WTC11 (cell line): ENCODE measurements around the gene PSME4.

Source experiments
- CREB1 ChIP-seq: sonication (generic); formaldehyde crosslinking; IDR thresholded peaks from 2 replicates; pipeline ENCODE4 v1.8.0; 2023; ENCODE audit warnings: mild to moderate bottlenecking, missing genetic modification reagents
- CREM ChIP-seq: sonication (generic); formaldehyde crosslinking; IDR thresholded peaks from 2 replicates; pipeline ENCODE4 v1.8.1; 2022; ENCODE audit warnings: mild to moderate bottlenecking, missing genetic modification reagents, moderate library complexity
- CTCF ChIP-seq: fragments of 200-600 bp; IDR thresholded peaks from 2 replicates; pipeline ENCODE4 v1.8.0; 2022; ENCODE audit warnings: antibody characterized with exemption
- JUN ChIP-seq: sonication (generic); formaldehyde crosslinking; IDR thresholded peaks from 2 replicates; pipeline ENCODE4 v1.8.0; 2023; ENCODE audit warnings: mild to moderate bottlenecking, missing genetic modification reagents
- PREB ChIP-seq: sonication (generic); formaldehyde crosslinking; IDR thresholded peaks from 2 replicates; pipeline ENCODE4 v1.8.1; 2022; ENCODE audit warnings: mild to moderate bottlenecking, missing genetic modification reagents, moderate library complexity, borderline replicate concordance
- SMAD3 ChIP-seq: sonication (generic); formaldehyde crosslinking; IDR thresholded peaks from 2 replicates; pipeline ENCODE4 v1.8.0; 2022; ENCODE audit warnings: missing genetic modification reagents, mild to moderate bottlenecking, borderline replicate concordance
- ZNF121 ChIP-seq: sonication (generic); formaldehyde crosslinking; IDR thresholded peaks from 2 replicates; pipeline ENCODE4 v1.8.0; 2023; ENCODE audit warnings: missing genetic modification reagents
- TF ChIP-seq, protein P1 (sequence below): sonication (generic); formaldehyde crosslinking; IDR thresholded peaks from 2 replicates; pipeline ENCODE4 v1.8.1; 2022; ENCODE audit warnings: low read depth, missing genetic modification reagents, borderline replicate concordance
- TF ChIP-seq, protein P2 (sequence below): sonication (generic); formaldehyde crosslinking; IDR thresholded peaks from 2 replicates; pipeline ENCODE4 v1.8.1; 2023; ENCODE audit warnings: mild to moderate bottlenecking, moderate library complexity, missing genetic modification reagents

- TF ChIP-seq CTCF (no peak), JUN (CRISPR knock-in tag) (no peak), SMAD3 (CRISPR knock-in tag) (no peak), PREB (no peak), CREB1 (no peak), CREM (CRISPR knock-in tag) (no peak), ZNF121 (CRISPR knock-in tag) (no peak)
- TF ChIP-seq, protein P1, sequence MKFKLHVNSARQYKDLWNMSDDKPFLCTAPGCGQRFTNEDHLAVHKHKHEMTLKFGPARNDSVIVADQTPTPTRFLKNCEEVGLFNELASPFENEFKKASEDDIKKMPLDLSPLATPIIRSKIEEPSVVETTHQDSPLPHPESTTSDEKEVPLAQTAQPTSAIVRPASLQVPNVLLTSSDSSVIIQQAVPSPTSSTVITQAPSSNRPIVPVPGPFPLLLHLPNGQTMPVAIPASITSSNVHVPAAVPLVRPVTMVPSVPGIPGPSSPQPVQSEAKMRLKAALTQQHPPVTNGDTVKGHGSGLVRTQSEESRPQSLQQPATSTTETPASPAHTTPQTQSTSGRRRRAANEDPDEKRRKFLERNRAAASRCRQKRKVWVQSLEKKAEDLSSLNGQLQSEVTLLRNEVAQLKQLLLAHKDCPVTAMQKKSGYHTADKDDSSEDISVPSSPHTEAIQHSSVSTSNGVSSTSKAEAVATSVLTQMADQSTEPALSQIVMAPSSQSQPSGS (CRISPR knock-in tag) = no peak
- TF ChIP-seq, protein P2, sequence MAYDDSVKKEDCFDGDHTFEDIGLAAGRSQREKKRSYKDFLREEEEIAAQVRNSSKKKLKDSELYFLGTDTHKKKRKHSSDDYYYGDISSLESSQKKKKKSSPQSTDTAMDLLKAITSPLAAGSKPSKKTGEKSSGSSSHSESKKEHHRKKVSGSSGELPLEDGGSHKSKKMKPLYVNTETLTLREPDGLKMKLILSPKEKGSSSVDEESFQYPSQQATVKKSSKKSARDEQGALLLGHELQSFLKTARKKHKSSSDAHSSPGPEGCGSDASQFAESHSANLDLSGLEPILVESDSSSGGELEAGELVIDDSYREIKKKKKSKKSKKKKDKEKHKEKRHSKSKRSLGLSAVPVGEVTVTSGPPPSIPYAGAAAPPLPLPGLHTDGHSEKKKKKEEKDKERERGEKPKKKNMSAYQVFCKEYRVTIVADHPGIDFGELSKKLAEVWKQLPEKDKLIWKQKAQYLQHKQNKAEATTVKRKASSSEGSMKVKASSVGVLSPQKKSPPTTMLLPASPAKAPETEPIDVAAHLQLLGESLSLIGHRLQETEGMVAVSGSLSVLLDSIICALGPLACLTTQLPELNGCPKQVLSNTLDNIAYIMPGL (CRISPR knock-in tag) = no peak
Measured at GRCh38 chr2:54012538-54013141, 41.8 kb upstream of the PSME4 start.
